ENCODE results near the gene PAIP1.
A peak's percentile ranks its signal among the peaks of the same experiment; 100 is the strongest.
"Not testable (repeated sequence)": the region's sequence is repeated elsewhere in the genome, so short reads cannot be mapped to it uniquely, and the experiment has no call there.

PAIP1 gene

GRCh38 chr5:43556857-43557542, at the start of gene PAIP1:
PAIP1 (minus strand) TSS chr5:43557077; CDS start chr5:43556846, 231 bp downstream.
- DNase-seq (ENCODE audit: low spot score), result peak; percentile 89

DNA sequence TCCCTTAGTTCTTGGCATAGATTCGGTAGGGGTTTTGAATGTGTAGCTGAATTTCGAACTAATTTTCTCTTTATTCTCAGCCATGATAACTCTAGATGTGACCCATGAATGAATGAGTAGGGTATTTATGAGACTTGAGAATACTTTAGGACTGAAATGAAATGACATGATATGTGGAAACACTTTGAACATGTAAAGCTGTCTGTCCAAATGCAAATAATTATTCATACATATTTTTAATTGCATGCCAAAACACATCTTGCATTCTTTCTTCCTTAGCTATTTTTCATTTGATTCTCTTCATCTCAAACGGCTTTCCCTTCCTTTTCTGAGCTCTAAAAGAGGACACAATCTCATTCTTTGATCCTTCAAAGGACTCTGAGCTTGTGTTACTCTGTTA, 49.5 kb upstream of the PAIP1 start:
- DNase-seq (ENCODE audit: low spot score), result no peak

DNA sequence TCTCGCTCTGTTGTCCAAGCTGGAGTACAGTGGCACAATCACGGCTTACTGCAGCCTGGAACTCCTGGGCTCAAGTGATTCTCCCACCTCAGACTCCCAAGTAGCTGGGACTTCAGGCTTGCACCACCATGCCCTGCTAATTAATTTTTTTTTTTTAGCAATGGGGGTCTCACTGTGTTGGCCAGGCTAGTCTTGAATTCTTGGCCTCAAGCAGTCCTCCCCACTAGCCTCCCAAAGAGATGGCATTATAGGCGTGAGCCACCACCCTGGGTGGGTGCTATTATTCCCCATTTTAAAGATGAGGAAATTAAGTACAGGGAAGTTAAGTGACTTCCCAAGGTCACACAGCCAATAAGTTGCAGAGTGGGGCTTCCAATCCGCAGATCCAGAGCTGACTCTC, 47.8 kb upstream of the PAIP1 start:
- no peak for DNase-seq (ENCODE audit: low spot score)

DNA sequence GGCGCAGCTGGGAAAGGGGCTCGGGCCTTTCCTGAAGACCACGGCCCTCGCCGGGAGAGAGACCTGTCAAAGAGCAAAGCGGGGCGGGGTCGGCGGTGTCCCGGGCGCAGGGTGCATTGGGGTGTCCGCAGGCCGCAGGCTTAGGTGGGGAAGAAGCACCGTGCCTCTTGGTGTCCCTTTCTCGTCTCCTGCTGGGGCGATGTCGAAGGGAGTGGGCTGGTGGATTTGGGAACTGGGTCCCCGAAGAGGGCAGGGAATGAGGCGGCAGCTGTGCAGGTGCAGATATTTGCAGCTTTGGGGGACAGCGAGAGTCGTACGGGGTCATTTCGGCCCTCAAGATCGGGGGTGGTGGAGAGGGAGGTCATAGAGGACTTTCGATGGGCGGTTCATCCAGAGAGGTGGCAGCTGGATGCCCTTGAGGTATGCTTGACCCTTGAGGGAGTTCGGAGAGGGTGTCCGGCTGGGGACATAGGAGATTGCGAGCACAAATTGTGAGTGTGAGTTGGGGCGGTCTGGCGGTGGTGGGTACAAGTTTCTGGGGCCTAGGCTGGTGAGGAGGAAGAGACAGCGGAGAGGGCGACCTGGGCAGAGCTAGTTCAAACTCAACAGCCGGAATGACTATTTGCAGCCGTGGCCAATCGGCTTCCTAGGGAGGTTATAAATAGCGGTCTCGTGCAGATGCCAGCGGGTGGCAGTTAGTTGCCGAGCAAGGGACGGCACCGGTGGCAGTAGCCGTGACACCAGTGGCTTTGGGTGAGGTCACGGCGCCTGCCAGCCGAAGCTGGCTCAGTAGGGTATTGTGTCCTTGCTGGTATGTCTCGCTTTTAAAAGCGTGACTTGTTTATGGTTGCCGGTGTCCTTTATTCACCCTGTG, 46.7 kb upstream of the PAIP1 start:
- peak; percentile 60 for DNase-seq (ENCODE audit: low spot score)

DNA sequence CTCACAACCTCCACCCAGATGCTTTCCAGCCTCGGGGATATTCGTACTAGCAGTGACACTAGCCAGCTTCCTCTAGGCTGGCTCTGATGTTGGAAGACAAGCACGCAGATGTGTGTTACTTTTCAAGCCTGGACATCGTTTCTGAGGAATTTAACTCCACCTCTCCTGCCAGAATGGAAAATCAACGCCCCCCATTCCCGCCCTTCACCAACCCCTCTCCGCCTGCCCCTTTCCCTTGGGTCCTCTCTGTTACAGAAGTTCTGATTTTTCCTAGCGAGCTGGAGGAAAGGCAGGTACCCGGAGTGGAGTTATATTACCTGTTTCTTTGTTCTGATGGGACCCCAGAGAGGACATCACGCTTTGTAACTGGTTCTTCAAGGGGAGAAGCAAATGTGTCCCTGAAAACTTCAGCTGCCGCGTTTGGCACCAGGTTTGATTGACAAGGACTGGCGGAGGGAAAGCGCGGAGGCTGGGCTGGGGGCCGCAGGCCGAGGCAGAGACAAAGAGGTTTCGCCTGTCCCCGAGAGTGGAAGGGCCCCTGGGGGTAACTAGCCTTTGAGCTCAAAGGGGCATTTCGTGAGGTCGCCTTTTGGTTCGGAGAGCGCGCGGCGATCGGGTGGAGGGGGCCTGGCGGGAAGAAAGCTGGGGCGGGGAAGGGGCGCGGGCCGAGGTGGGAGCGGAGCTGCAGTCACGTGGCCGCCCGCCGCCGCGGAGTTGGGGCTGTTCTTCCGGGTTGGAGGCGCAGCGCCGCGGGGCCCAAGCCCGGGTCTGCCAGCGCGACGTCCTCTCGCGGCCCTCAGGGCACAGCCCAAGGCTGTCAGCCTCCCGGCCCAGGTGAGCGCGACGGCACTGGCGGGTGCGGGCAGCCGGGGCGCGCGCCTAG, 45.8 kb upstream of the PAIP1 start, which contains the start of gene NNT:
NNT (plus strand) TSS at position 720 of the 883 bp plus-strand sequence. CDS start 6,016 bp downstream, outside the sequence.
- peak; percentile 85 for DNase-seq (ENCODE audit: low spot score)

GRCh38 chr5:43601454-43602260, 44.8 kb upstream of the PAIP1 start:
- DNase-seq (ENCODE audit: low spot score), result no peak

GRCh38 chr5:43598927-43599326, 42.0 kb upstream of the PAIP1 start:
- not testable (repeated sequence) for DNase-seq (ENCODE audit: low spot score)

DNA sequence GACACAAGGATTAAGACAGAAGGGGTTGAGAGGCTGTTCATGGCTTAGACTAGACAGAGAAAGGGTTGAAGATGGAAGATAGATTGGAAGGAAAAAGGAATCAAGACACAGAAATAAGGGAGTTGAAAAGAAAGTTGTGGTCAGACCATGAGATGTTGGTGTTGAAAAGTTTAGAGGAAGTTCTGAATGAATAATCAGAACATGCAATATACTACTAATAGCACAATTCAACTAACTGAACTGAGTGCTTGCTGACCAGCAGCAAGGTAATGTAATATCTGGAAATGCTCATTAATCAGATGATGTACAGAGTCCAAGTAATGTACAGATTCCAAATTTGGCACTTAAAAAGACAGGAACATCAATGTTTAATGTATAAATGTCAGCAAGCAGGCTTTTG, 35.5 kb upstream of the PAIP1 start:
- DNase-seq (ENCODE audit: low spot score), result no peak

DNA sequence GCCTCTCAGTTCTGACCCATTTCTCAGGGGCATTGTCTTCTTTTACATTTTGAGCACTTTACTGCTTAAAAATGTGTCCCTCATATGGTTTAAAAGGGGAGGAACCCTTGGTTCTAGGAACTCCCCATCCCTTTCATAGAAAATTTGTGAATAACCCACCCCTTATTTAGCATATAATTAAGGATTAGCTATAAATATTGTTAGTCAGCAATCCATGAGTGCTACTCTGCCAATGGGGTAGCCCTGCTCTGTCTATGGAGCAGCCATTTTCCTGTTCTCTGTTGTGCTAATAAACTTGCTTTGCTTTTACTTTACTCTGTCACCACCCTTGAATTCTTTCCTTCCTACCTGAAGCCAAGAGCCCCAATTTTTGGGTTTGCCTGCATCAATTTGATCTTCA, 33.8 kb upstream of the PAIP1 start:
- DNase-seq (ENCODE audit: low spot score), result no peak

- no peak for DNase-seq (ENCODE audit: low spot score)
Observed at GRCh38 chr5:43589310-43589709, 32.4 kb upstream of the PAIP1 start.

DNA sequence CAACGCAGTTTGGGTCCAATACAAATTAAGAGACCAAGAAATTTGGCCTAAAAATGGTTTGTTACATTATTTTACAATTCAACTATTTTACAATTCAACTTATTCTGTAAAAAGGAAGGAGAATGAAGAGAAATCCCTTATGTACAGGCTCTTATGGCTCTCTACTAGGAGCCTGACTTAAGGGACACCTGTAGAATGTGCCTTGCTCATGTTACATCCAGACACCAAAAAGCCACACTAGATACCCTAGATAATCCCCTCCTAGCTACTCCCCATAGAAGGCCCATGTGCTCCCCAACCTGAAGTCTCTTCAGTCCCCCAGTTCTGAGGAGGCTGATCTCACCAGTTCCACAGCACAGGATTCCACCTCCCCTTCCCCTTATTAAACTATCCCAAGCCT, 32.0 kb upstream of the PAIP1 start:
- no peak for DNase-seq (ENCODE audit: low spot score)

- DNase-seq (ENCODE audit: low spot score), result no peak
Observed at GRCh38 chr5:43584166-43584699, 27.4 kb upstream of the PAIP1 start.

DNA sequence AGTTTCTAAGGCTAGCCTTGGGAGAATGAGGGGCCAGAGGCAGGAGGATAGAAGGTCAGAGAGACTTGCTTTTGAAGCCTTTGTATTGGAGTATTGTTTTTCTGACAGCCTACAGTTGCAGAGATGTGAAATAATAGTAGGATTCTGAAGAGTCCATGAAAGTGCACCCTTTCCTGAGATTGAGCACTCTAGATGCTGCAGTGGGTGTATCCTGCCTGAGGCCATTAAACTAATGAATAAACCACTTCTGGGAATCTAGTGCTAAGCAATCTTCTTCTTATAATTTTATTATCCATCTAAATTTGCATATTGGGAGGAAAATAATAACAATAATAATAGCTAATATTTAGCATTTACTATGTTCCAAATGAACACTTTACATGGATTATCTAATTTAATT, 26.8 kb upstream of the PAIP1 start:
- DNase-seq (ENCODE audit: low spot score), result no peak

DNA sequence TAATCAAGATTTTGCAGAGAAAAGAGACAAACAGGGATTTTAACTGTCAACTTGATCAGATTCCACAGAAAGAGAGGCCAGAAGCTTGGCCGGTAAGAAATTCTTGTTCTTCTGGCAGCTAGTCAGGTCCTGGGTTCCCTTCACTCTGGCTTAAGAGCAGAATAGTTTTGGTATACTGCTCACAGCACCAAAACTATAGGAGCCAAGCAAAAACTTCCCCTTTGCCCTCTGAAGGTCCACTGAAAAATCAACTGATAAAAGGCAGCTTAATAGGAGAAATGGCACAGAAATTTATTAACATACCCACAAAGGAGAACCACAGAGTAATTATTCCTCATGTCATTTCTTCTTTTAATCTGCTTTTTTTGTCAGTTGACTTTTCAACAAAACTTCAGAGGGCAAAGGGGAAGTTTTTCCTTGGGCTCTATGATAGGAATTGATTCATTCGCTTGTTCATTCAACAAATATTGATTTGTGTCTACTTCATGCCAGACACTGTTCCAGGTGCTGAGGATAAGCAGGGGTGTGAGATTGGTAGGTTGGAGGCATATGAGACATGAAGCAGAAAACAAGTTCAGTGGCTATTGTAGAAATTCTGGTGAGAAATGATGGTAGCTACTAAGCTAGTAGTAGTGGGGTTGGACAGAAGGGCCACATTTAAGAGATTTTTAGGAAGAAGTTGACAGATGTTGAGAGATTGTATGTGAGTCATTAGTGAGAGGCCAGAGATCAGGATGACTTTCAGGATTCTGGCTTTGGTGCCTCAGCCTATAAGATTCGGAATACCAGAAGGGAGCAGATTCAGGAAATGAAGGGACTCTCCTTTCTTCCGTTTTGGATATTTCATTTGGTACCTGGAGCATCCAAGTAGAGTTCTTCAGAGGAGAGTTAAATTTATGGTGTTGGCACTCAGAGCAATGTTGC, 25.5 kb upstream of the PAIP1 start:
- no peak for DNase-seq (ENCODE audit: low spot score)

- DNase-seq (ENCODE audit: low spot score), result no peak
Observed at GRCh38 chr5:43581398-43581797, 24.5 kb upstream of the PAIP1 start.

GRCh38 chr5:43580402-43581210, 23.7 kb upstream of the PAIP1 start:
- DNase-seq (ENCODE audit: low spot score), result not testable (repeated sequence)

- DNase-seq (ENCODE audit: low spot score), result no peak
Observed at GRCh38 chr5:43573058-43573457, 16.2 kb upstream of the PAIP1 start.

DNA sequence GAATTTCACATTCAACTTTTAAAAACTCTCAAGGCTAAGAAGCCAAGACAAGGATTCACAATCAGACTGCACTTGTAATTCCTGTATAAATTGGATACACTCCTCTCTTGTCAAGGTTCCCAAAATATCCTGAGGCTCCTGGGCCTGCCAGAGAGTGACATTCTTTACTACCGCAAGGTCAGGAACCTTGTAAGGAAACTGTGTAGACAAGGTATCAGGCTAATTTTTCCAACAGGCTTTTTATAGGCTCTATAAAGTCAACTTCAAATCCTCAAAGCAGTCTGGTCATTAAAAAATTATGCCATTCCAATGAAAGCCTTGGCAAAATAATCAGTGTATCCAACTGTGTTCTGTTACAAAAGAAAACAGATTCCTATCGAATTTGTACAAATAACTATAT, 15.5 kb upstream of the PAIP1 start:
- no peak for DNase-seq (ENCODE audit: low spot score)

DNA sequence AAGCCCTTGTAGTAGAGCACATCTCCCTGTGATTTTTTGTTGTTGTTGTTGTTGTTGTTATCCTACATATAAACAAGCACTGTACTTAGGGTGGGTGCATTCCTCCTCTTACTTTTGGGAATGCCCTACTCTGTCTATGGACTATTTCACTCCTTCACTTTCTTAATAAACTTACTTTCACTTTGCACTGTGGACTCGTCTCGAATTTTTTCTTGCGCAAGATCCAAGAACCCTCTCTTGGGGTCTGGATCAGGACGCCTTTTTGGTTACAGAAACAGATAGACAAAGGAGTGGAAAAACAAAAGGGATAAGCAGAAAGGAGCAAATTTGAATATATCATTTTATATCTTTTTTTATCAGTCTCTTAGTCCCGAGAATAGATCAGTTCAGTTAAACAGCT, 14.4 kb upstream of the PAIP1 start:
- DNase-seq (ENCODE audit: low spot score), result no peak

All from iPS-NIHi11 (cell line).